GM13977 (cell line): ENCODE measurements around the gene USP46.

Experiments used
- DNase-seq: peaks from one replicate; pipeline ENCODE4 v3.0.0; 2012; ENCODE audit warnings: low spot score
- in situ Hi-C: fragments of 300-500 bp; cut with MboI; formaldehyde crosslinking; loops from one replicate; pipeline ENCODE4 v1.12.0; 2022; ENCODE audit warnings: low sequenced_read_pairs, low pct_unique_long_range_greater_than_20kb, mixed read lengths, inconsistent platforms; ENCODE audit not compliant: unreplicated experiment
- TF ChIP-seq, protein P1 (sequence below): IDR thresholded peaks from 2 replicates; pipeline ENCODE4 v1.5.1; 2012; ENCODE audit warnings: mild to moderate bottlenecking, control low read depth; ENCODE audit not compliant: insufficient read depth; ENCODE audit errors: extremely low read depth, missing control alignments

USP46 gene

DNA sequence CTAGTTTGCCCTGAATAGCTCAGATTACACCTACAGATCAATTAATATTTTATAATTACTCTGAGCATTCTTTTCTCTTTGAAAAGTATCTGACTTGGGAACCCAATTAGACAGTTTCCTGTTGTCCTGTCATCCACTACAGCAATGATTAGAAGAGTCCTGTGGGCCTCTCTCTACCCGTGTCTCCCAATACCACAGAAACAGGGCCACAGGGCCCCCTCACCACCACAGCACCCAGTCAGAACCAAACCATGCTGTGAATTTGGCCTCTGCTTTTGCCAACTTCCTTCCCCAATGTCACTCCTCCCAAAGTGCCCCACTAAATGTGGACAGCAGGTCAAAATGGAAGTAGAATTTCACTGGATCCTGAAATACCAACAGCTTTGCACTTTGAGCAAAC, 10.3 kb downstream of the USP46 start:
- no peak for DNase-seq
- TF ChIP-seq, protein P1, sequence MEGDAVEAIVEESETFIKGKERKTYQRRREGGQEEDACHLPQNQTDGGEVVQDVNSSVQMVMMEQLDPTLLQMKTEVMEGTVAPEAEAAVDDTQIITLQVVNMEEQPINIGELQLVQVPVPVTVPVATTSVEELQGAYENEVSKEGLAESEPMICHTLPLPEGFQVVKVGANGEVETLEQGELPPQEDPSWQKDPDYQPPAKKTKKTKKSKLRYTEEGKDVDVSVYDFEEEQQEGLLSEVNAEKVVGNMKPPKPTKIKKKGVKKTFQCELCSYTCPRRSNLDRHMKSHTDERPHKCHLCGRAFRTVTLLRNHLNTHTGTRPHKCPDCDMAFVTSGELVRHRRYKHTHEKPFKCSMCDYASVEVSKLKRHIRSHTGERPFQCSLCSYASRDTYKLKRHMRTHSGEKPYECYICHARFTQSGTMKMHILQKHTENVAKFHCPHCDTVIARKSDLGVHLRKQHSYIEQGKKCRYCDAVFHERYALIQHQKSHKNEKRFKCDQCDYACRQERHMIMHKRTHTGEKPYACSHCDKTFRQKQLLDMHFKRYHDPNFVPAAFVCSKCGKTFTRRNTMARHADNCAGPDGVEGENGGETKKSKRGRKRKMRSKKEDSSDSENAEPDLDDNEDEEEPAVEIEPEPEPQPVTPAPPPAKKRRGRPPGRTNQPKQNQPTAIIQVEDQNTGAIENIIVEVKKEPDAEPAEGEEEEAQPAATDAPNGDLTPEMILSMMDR: no peak
- in situ Hi-C loops: no loop called here

DNA sequence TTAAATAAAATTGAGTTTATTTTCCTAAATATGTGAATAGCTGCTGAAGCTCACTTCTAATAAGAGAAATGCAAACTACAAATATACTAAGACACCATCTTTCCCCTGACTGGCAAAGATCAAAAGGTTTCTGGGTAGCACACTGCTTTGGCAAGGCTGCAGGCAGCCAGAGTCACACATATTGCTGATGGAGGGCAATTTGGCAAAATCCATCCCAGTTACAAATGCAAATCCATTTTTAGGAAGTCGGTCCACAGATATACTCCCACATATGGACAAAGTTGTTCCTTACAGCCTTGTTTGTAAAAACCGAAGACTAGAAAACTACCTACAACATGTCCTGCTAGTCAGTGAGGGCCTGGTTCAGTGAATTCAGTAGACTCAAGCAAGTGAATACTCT, 12.4 kb downstream of the USP46 start:
- TF ChIP-seq, protein P1: no peak

DNA sequence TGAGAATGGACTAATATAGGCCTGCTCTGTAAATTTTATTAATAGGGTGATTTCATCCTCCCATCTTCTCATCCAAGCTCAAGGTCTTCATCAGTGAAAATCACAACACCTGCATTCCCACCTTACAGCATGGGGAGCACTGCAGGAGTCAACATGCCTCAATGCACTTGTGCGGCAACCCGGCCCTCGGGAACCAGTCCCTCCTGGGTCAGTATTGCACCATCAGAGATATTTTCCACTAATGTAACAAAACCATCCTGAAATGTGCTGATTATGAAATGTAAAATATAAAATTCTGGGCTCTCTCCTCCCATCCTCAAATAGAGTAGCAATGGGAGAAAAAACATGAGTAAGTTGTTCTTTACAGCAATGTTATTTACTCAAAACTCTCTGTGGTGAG, 13.0 kb downstream of the USP46 start:
- TF ChIP-seq, protein P1: no peak
- no peak for DNase-seq
- in situ Hi-C loops: no loop called here

More for the DNA sequence above, 12.4 kb downstream of the USP46 start:
- in situ Hi-C loops: no loop called here
- no peak for DNase-seq

DNA sequence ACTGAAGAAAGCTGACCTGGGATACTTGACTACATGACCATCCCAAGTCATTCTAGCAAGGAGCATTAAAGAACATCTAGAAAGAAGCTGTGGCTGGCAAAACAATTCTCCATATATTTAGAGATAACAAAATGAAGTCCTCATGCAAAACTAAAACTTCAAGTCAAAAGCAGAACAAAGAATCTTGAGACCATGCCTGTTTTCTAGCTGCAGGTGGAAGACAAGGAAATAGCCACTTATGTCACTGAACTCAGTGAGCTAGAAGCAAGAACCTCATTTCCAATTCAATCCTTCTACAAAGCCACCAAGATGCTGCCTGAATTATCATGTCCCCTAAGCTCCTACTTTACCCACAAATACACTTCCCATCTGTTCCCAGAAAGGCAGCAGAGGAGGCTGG, 13.8 kb downstream of the USP46 start:
- peak; percentile 22 for DNase-seq
- TF ChIP-seq, protein P1: no peak
- in situ Hi-C loops: no loop called here

DNA sequence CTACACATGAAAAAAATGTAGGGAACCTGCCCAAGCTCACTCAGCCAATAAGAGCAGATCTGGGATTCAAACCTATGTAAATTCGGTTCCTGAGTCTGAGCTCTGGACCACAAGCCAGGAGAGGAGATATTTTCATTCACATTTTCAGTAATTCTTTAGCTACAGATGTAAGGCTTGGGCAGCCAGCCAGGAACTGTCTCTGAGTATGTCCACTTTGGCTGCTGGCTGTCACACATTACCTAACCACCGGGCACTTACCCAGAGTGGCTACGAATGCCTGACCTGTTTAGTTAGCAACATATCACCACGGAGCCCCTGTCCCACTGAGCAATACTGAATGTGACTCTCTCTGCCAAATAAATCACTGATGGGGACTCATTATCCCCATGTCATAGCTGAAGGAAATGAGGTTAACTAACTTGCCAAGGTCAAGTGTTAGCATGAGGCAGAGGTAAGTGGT, 15.3 kb downstream of the USP46 start:
- no peak for DNase-seq

DNA sequence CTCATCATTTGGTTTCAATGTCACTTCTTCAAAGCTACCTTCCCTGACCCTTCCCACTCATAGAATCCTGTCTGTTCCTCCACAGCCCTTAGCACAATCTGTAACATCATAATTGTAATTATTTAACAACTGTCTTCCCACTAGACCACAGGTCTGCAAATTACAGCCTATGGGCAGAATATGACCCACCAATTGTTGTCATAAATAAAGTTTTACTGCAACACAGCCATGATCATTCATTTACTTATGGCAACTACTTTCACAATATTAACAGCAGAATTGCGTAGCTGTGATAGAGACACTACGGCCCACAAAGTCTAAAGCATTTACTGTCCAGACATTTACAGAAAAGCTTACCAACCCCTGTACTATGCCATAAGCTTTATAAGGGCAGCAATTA, 15.9 kb downstream of the USP46 start:
- in situ Hi-C loops: no loop called here
- no peak for DNase-seq
- TF ChIP-seq, protein P1: no peak

More for the DNA sequence above, 15.3 kb downstream of the USP46 start:
- in situ Hi-C loops: no loop called here
- TF ChIP-seq, protein P1: no peak
